Motor neuron (in vitro differentiated cells): ENCODE results near the gene CRYGA. TPM values are rescaled to one million over a fixed set of nuclear protein-coding genes. Genes with fewer than 3 reads are reported as not detected.

Source experiments
- total RNA-seq, 8 experiments: library from RNA; unstranded; fragments of 300-600 nt; gene quantifications; 2 replicates each; pipeline versions ENCODE4 v1.2.3 to v1.2.4, GENCODE V29; 2022

The CRYGA gene
- total RNA-seq, 8 experiments from 2014 or later: 0.33 to 0.94 (median 0.70) TPM; not detected in 4

Other genes starting within 250 kb of the CRYGA start
- 10 to 100 TPM in 5 of 8 experiments, 1 to 10 TPM in 3; 8.6 to 20.5 (median 12.5) TPM for gene PLEKHM3, start 138.1 kb downstream of the CRYGA start, total RNA-seq
- 1 to 10 TPM in 2 of 8 experiments, under 1 TPM in 2, not detected in 4; 0.75 to 2.4 (median 1.0) TPM for gene CRYGD, start 39.1 kb downstream of the CRYGA start, total RNA-seq
- 1 to 10 TPM in 1 of 8 experiments, under 1 TPM in 2, not detected in 5; 0.41 to 1.3 (median 0.49) TPM for gene CRYGC, start 33.8 kb downstream of the CRYGA start, total RNA-seq
- gene CRYGB, start 17.4 kb downstream of the CRYGA start, total RNA-seq: not detected
- 100 to 1,000 TPM in 1 of 8 experiments, 10 to 100 TPM in 4, 1 to 10 TPM in 2, under 1 TPM in 1; 0.61 to 217 (median 12.9) TPM for gene C2orf80, start 26.4 kb upstream of the CRYGA start, total RNA-seq
- gene IDH1, start 91.5 kb upstream of the CRYGA start, total RNA-seq: 100 to 1,000 TPM in 7 of 8 experiments, 10 to 100 TPM in 1; 82.9 to 915 (median 210) TPM
- gene PIKFYVE, start 102.7 kb upstream of the CRYGA start, total RNA-seq: 10 to 100 TPM; 20.0 to 57.9 (median 26.1) TPM
- 1 to 10 TPM in 1 of 8 experiments, under 1 TPM in 7; 0.11 to 4.4 (median 0.33) TPM for gene PTH2R, start 243.2 kb upstream of the CRYGA start, total RNA-seq